GM18870 (cell line): ENCODE data around the gene SLC5A9.
"Not testable (repeated sequence)": the region's sequence is repeated elsewhere in the genome, so short reads cannot be mapped to it uniquely, and the experiment has no call there.

Experiments used
- ATAC-seq: cut with Tn5 transposase; IDR thresholded peaks from one replicate; pipeline ENCODE4 v1.9.1; 2021; ENCODE audit warnings: moderate library complexity; ENCODE audit not compliant: unreplicated experiment

The SLC5A9 gene

DNA sequence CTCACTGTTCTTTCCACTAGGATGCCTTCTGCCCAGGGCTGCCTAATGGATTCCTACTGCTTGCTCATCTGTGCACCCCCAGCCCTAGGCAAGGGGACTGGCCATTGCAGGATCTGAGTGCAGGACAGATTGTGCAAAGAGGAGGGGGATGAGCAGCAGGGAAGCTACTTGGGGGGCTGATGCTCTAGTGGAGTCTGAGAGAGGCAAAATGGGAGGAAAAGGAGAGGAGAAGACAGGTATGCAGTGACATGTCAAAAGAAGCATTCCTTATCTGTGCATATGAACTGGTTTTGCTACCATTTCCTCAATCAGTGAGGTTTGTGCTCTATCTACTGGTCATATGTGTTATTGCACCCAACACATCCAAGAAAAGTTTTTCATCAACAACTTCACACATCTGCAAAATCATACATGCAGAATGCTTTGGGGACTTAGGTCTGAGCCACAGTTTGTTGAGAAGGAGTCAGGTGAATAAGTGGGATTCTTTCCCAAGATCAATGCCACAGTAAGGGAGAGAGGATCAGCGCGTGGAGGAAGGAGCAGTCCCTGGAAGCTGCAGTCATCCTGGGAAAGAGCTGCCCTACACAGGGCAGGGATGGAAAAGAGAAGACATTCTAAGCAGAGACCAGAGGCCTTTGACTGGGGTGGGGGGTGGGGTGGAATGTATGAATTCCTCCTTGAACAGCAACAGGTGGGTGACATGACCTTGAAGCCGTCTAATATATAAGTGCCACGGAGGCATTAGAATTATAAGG lies 14.4 kb downstream of the SLC5A9 start:
- ATAC-seq = peak; percentile 71

DNA sequence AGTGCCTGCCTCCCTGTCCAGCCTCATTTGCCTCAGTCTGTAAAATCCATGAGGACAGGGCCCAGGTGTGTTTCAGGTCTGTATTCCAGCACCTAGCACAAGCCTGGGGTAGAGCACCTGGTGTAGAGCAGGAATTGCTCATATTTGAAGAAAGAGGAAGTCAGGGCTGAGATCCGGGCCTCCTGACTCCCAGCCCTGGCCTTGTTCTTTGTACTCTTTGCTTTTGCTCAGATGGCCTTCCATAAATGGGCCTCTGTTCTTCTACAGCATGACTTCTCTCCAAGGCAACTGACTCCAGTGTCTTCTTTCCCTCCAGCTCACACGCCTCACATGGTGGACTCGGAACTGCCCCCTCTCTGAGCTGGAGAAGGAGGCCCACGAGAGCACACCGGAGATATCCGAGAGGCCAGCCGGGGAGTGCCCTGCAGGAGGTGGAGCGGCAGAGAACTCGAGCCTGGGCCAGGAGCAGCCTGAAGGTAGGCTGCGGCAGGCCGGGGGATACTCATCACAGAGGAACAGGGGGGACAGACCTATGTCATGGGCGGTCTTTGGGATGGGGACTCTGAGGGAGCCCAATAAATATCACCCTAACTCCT lies 19.7 kb downstream of the SLC5A9 start:
- ATAC-seq = no peak

DNA sequence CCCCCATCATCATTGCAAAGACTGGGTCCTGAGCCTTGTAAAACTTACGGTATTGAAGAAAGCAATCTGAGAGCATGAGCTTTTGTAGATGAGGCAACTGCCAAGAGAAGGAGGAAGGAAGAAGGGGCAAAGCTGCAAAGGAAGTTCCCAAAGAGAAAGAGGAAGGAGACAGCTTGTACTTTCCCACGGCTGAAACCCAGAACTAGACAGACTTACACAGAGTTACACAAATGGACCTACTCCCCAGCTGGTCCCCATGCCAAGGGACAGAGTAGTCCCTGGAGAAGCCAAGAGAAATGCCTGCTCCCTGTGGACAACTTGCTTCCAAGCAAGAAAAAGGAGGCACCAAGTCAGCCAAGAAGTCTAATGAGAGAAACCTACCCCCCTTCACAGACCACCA lies 22.6 kb downstream of the SLC5A9 start:
- no peak for ATAC-seq

DNA sequence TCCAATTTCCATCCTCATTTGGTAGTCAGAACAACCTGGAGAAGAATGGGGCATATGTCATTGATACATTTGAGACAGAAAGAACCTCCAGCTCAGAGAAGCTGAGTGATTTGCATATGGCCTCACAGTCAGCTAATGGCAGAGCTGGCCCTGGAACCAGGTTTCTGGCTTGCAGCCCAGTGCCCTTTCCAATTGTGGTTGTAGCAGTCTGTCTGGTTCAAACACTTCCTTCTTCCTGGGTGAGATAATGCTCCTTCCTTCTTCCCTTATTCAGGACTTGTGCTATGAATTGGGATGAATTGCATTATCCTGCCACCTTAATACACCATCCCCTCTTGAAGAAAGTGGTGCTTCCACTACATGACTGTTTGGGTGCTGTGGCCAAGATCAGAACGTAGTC lies 24.2 kb downstream of the SLC5A9 start:
- no peak for ATAC-seq

DNA sequence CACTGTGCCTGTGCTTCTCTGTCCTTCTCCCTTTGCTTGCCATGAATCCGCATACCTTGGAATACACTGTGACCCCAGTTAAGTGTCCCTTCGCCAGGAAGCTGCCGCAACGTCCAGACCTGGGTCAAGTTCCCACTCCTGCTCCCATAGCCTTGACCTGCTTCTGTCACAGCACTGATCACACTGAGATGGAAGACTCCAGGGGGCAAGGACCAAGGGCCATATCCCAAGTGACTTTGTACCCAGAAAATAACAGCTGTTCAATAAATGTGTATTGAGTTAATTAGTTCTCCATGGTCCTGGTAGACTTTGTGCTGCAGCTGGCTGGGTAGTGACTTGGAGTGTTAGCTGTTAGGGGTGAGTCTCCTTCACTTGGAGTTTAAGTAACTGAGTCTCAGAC lies 25.8 kb downstream of the SLC5A9 start:
- ATAC-seq = no peak

DNA sequence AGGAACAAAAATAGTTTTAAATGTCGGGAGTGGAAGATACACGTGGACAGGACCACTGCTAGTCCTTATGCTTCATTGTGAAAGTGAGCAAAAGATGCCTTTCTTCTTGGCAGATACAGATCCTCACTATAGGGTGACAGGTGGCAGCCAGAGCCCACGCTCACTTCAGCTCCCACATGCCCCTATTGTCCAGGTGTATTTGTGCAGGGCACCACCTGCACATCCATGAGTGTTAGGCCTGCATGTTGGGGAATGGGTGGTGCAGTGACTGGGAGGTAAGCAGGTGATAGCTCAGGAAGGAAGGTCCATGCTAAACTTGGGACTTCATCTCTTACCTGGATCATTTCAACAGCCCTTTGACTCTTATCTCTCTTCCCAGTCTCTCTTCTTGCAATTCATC lies 27.4 kb downstream of the SLC5A9 start:
- ATAC-seq = no peak

DNA sequence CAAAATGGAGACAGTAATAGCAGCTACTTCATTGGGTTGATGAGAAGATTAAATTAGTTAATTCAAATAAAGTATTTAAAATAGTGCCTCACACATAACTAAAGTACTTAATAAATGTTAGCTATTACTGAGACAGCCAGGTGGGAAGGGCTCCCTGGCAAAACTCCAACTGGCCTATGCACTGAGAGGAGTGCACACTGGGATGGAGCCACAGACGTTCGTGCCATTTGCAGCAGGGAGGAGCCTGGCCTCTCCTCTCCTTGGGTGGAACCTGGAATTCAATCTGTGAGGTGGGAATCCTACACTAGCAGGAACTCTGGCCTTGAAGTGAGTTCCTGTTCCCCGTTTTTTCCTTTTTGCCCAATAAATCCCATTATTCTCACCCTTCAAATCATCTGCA lies 28.1 kb downstream of the SLC5A9 start:
- ATAC-seq = no peak

DNA sequence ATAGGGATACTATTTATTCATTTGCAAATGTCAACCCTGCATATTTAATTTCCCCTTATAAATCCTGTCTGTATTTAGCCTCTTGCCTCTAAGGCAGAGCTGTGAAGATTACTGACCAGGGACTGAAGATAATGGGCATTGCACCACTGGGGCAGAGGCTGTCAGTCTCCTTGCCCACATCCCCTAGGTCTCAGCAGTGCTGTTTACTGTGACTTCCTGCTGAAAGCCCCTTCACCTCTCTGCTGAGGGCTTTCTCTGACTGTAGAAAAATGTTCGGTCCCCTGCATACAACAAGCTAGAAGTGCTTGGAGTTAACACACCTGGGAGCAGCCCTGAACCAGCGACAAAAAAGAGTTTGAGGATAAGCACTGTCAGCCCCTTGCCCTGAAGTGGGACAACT lies 28.8 kb downstream of the SLC5A9 start:
- no peak for ATAC-seq

DNA sequence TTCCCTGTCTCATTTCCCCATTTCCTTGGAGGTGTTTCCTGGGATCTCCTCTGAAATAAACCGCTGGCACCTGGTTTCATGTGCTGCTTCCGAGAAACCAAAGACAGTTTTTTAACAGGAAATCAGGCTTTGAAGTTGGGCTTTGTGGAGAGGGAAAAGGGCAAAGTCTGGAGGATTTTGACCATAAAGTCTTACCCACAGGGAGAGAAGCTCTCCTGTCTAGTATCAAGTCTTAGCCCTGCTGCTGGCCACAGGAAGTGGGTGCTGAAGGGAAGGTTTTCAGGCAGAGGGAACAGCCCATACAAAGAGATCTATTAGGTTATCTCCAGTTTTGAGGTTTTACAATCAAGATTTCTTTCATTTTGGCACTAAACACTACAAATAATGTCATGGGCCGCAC lies 29.3 kb downstream of the SLC5A9 start:
- ATAC-seq = no peak

DNA sequence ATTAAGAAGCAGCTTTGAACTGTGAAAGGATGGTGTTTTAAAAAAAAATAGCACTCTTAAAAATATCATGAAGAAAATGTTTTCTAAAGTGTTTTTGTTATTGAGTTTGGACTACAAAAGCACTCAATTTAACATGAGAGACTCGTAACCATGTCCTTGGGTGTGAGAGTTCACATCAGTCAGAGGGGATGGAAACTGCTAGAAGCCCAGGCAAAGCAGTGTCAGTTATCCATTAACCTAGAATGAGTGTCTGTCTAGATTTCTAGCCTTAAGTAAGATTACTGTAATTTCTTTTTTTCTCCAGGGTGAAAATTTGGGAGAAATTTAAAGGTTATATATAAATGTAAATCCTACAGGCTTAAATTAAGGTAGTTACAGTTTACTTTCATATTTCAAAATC lies 31.7 kb downstream of the SLC5A9 start:
- ATAC-seq = no peak

DNA sequence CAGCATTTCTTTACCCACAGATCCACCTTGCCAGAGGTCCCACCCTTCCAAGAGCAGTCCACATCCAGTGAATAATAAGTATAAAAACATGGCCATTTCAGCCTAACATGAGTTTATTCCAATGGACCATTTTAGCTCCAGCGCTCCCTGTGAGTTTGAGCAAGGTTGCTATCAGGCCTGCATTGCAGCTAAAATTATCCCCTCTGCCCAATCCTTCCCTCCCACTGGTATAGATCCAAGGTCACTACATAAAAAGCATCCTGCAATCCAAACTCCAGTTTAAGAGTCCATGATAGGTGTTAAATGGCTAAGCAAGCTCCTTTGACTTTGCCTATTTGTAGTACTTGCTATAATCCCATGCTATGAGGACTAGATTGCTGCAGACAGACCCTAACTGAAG lies 35.6 kb downstream of the SLC5A9 start:
- no peak for ATAC-seq

DNA sequence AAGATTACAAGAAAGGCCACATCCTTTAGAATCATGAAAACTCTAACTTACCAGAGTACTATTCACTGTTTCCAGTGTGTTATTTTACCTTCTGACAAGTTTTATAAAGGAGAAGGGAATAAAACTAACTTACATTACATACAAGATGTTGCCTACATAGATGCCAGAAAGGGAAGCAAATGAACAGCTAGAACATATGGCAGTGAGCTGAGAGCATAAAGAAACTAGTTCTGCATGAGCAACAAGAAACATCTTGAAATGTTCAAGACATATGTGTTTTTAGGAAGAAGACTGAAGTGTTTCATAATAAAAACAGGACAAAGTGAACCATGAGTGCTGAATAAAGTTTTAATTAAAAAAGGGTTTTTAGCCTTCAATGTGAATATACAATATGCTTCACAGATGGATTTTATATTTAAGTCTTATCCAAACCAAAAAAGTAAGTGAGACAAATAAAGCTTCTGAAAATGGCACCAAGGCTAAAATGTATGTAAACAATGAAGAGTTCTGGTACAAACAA lies 39.4 kb downstream of the SLC5A9 start:
- no peak for ATAC-seq

DNA sequence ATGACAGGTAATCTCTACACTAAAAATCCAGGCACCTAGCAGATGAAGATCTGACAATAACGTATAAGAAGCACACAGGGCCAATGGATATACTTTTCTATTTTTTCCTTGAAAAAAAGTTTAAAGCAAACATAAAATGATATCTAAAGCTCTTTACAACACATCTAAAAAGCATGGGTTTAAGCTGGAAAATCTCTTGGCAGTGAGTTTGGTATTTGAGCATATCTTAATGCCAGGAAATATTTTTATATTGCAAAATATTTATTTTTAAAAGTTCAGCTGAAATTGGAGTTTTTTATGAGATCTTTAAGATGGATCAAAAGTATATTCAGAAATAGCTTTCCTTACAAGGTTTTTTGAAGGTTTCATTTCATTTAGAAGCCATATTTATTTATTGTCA lies 40.5 kb downstream of the SLC5A9 start:
- no peak for ATAC-seq

DNA sequence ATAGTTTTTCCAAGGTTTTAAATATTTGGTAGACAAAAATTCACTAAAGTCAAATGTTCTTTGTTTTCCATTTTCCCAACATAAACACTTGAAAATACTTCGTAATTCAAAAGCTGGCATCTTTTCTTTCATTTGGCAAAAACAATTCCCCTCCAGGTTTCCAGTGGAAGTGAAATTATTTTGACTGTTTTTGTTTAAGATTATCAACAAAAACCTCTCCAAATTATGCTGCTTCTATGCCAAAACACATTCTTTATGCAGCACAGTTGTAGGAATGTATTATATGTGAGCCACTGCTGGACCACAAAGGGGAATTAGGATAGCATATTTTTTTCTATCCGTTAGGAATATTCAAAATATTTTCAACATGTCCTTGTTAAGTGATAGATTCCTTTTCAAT lies 44.1 kb downstream of the SLC5A9 start:
- no peak for ATAC-seq

DNA sequence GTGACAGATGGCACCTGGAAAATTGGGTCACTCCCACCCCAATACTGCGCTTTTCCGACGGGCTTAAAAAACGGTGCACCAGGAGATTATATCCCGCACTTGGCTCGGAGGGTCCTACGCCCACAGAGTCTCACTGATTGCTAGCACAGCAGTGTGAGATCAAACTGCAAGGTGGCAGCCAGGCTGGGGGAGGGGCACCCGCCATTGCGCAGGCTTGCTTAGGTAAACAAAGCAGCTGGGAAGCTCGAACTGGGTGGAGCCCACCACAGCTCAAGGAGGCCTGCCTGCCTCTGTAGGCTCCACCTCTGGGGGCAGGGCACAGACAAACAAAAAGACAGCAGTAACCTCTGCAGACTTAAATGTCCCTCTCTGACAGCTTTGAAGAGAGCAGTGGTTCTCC lies 54.9 kb downstream of the SLC5A9 start:
- ATAC-seq = not testable (repeated sequence)

DNA sequence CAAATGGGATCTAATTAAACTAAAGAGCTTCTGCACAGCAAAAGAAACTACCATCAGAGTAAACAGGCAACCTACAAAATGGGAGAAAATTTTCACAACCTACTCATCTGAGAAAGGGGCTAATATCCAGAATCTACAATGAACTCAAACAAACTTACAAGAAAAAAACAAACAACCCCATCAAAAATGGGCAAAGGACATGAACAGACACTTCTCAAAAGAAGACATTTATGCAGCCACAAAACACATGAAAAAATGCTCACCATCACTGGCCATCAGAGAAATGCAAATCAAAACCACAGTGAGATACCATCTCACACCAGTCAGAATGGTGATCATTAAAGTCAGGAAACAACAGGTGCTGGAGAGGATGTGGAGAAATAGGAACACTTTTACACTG lies 59.8 kb downstream of the SLC5A9 start:
- not testable (repeated sequence) for ATAC-seq

DNA sequence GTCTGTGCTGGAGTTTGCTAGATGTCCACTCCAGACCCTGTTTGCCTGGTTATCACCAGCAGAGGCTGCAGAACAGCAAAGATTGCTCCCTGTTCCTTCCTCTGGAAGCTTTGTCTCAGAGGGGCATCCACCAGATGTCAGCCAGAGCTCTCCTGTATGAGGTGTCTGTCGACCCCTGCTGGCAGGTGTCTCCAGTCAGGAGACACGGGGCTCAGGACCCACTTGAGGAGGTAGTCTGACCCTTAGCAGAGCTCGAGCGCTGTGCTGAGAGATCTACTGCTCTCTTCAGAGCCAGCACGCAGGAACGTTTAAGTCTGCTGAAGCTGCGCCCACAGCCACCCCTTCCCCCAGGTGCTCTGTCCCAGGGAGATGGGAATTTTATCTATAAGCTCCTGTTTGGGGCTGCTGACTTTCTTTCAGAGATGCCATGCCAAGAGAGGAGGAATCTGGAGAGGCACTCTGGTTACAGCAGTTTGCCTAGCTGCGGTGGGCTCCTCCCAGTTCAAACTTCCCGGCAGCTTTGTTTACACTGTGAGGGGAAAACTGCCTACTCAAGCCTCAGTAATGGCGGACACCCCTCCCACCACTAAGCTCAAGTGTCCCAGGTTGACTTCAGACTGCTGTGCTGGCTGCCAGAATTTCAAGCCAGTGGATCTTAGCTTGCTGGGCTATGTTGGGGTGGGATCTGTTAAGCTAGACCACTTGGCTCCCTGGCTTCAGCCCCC lies 62.3 kb downstream of the SLC5A9 start:
- not testable (repeated sequence) for ATAC-seq

DNA sequence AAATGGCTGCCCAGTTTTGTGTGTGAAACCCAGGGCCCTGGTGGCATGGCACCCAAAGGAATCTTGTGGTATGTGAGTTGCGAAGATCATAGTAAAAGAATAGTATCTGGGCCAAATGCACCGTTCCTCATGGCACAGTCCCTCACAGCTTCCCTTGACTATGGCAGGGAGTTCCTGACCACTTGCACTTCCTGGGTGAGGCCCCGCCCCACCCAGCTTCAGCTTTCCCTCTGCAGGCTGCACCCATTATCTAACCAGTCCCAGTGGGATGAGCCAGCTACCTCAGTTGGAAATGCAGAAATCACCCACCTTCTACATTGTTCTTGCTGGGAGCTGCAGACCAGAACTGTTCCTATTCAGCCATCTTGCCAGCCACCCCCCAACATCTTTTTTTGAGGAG lies 63.0 kb downstream of the SLC5A9 start:
- no peak for ATAC-seq

DNA sequence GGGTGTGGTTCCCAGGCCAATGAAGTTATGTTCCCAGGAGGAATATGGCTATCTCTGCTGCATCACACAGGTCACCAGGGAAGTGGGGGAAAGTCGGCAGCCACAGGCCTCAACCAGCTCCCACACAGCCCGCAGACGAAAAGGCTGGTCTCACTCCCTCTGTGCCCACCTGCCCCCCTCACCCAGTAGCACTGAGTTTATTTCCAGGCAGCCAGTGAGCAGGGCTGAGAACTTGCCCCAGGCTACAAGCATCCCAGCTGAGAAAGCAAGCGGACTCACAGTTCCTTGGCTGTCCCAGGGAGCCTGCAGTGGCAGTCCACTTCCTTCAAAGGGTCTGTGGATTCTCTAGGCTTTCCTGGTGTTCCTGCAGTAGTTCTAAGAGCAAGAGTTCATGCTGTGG lies 68.9 kb downstream of the SLC5A9 start:
- no peak for ATAC-seq

DNA sequence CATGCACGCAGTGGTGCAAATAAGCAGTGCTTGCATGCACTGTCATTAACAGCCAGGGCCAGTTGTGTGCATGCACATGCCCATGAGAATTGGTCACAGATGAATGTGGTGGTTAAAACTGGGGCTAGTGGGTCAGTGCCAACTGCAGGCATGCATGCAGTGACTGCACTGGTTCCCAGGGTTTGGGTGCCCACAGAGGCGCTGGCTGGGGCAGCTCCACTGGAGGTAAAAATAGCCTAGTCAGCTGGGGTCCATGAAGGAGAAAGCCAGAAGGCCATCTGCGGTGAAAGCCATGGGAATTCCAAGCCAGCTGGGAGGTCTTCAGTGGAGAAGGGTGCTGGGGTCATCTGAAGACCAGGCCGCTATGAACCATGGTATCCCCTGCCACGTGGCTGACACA lies 70.2 kb downstream of the SLC5A9 start:
- no peak for ATAC-seq

DNA sequence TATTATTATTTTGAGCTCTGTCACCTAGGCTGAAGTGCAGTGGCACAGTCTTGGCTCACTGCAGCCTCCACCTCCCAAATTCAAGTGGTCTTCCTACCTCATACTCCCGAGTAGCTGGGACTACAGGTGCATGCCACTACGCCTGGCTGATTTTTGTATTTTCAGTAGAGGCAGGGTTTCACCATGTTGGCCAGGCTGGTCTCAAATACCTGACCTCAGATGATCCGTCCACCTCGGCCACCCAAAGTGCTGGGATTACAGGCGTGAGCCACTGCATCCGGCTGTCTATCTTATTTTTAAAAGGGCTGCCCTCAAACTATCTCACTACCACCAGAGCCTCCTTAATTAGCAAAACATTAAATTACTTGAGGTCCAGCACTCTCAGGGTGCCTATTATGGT lies 71.6 kb downstream of the SLC5A9 start:
- not testable (repeated sequence) for ATAC-seq

DNA sequence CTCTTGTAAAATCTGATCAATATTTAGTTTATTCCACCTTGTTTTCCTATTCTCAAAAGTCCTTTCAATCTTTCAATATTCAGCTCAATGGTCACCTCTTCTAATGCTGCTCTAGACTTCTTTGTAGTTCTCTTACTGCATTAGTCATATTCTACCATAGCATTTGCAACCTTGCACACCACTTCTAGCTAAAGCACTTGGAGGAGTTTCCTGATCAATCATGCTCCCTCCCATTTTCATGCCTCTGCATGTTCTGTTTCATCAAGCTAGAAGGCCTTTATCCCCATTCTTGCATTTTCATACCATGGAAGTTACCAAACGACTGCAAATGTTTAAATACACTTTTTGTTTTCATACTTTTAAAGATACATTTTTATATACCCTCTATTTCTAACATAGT lies 72.1 kb downstream of the SLC5A9 start:
- ATAC-seq = no peak
